GM12878 (cell line): ENCODE data around the gene ADAT3. TPM values are rescaled to one million over a fixed set of nuclear protein-coding genes. Genes with fewer than 3 reads are reported as not detected.

Experiments
- ATAC-seq: fragments of 200-7000 bp; cut with Tn5 transposase; 3 replicates; pipeline ENCODE4 v1.9.1; 2020; ENCODE audit warnings: mild to moderate bottlenecking, moderate library complexity
- BruUV-seq: library from RNA; stranded (reverse); fragments of 400-500 nt; replicated peaks from 2 replicates; lab custom pipeline; 2021; lab: Mats Ljungman, UMichigan
- CTCF ChIA-PET: fragments of 300-600 bp; sonication (Branson Sonifier 250); formaldehyde crosslinking; extraction: SDS; loops from one replicate; lab custom pipeline; 2021; ENCODE audit warnings: inconsistent platforms; lab: Yijun Ruan, JAX
- POLR2A ChIA-PET: fragments of 350-600 bp; formaldehyde crosslinking; extraction: SDS; loops from one replicate; lab custom pipeline; 2021; ENCODE audit warnings: inconsistent platforms; lab: Charles Lee
- RAD21 ChIA-PET: fragments of 300-600 bp; sonication (Branson Sonifier 250); formaldehyde crosslinking; loops from one replicate; lab custom pipeline; 2023; ENCODE audit warnings: antibody characterized with exemption; ENCODE audit not compliant: unreplicated experiment; lab: Charles Lee
- SMC1A ChIA-PET: fragments of 300-600 bp; sonication (Branson Sonifier 250); formaldehyde crosslinking; loops from one replicate; lab custom pipeline; 2023; ENCODE audit not compliant: unreplicated experiment, uncharacterized antibody; lab: Charles Lee
- DNase-seq: peaks from one replicate; pipeline ENCODE4 v3.0.0-alpha.2; 2011; ENCODE audit warnings: low read depth, low spot score
- FAIRE-seq: peaks from 3 replicates; lab custom pipeline; 2011; peaks lifted over from hg19 to GRCh38; lab: Jason Lieb, UNC
- H2AFZ ChIP-seq: 2 replicates; pipeline ENCODE4 v1.6.0; 2011; ENCODE audit warnings: low read depth, low read length, control low read depth; ENCODE audit not compliant: control insufficient read depth
- H3K27ac ChIP-seq: 2 replicates; pipeline ENCODE4 v1.5.1; 2011; ENCODE audit warnings: control low read depth; ENCODE audit not compliant: control insufficient read depth, insufficient read depth
- H3K27me3 ChIP-seq, 2 experiments: replicated peaks in 1 of 2; 2 replicates each; pipeline versions ENCODE4 v1.6.0 to v1.6.1; 2011; ENCODE audit warnings: low read length in 1 of 2; ENCODE audit not compliant: control insufficient read depth in 2 of 2, insufficient read depth in 2 of 2
- H3K36me3 ChIP-seq, 2 experiments: 2 replicates each; pipeline ENCODE4 v1.5.1; 2011; ENCODE audit warnings: low read length in 1 of 2; ENCODE audit not compliant: control insufficient read depth in 2 of 2, insufficient read depth in 2 of 2
- H3K4me1 ChIP-seq: 2 replicates; pipeline ENCODE4 v1.6.1; 2011; ENCODE audit warnings: mild to moderate bottlenecking, low read length, moderate library complexity, mixed read lengths; ENCODE audit not compliant: control insufficient read depth, insufficient read depth
- H3K4me2 ChIP-seq: 2 replicates; pipeline ENCODE4 v1.6.0; 2011; ENCODE audit warnings: control low read depth; ENCODE audit not compliant: control insufficient read depth, insufficient read depth
- H3K4me3 ChIP-seq: fragments of 200-600 bp; sonication (generic); 2 replicates; pipeline ENCODE4 v1.5.1; 2016
- H3K79me2 ChIP-seq: 2 replicates; pipeline ENCODE4 v1.6.0; 2011; ENCODE audit warnings: low read length; ENCODE audit not compliant: control insufficient read depth, insufficient read depth
- H3K9ac ChIP-seq: 2 replicates; pipeline ENCODE4 v1.8.0; 2011; ENCODE audit warnings: low read length, control low read depth, mixed read lengths; ENCODE audit not compliant: control insufficient read depth, insufficient read depth
- H3K9me3 ChIP-seq: replicated peaks from 3 replicates; pipeline ENCODE4 v1.5.1; 2011; ENCODE audit warnings: mild to moderate bottlenecking, low read length; ENCODE audit not compliant: control insufficient read depth, insufficient read depth
- H4K20me1 ChIP-seq: 2 replicates; pipeline ENCODE4 v1.6.0; 2011; ENCODE audit not compliant: control insufficient read depth, insufficient read depth
- BCLAF1 ChIP-seq: fragments of 450-650 bp; IDR thresholded peaks from 2 replicates; pipeline ENCODE4 v1.6.1; 2017; ENCODE audit warnings: antibody characterized with exemption, mild to moderate bottlenecking, moderate library complexity
- CBFB ChIP-seq: IDR thresholded peaks from 2 replicates; pipeline ENCODE4 v1.6.1; 2016; ENCODE audit warnings: antibody characterized with exemption, low read depth
- FOXM1 ChIP-seq: IDR thresholded peaks from 2 replicates; pipeline ENCODE4 v1.6.1; 2012; ENCODE audit warnings: low read depth, mild to moderate bottlenecking, inconsistent platforms, low read length, moderate library complexity
- GATAD2B ChIP-seq: fragments of 450-650 bp; conservative IDR thresholded peaks from 2 replicates; pipeline ENCODE4 v1.6.1; 2017; ENCODE audit warnings: low read depth, mild to moderate bottlenecking, moderate library complexity
- IRF4 ChIP-seq: IDR thresholded peaks from 2 replicates; pipeline ENCODE4 v1.6.1; 2011; ENCODE audit warnings: low read depth, low read length
- JUNB ChIP-seq: IDR thresholded peaks from 2 replicates; pipeline ENCODE4 v1.6.1; 2016; ENCODE audit warnings: antibody characterized with exemption, mild to moderate bottlenecking
- JUND ChIP-seq: IDR thresholded peaks from 2 replicates; pipeline ENCODE4 v1.6.1; 2012; ENCODE audit warnings: low read depth, mild to moderate bottlenecking, low read length, improper control_type of control experiment, moderate library complexity
- NR2C2 ChIP-seq: IDR thresholded peaks from 2 replicates; pipeline ENCODE4 v1.6.1; 2011; ENCODE audit warnings: borderline replicate concordance, low read depth; ENCODE audit not compliant: control insufficient read depth, insufficient read length
- PAX5 ChIP-seq: IDR thresholded peaks from 2 replicates; pipeline ENCODE4 v1.6.1; 2011; ENCODE audit warnings: low read depth, low read length, borderline replicate concordance
- POLR2AphosphoS2 ChIP-seq: IDR thresholded peaks from 2 replicates; pipeline ENCODE4 v1.6.1; 2011; ENCODE audit warnings: low read depth, mild to moderate bottlenecking, low read length, improper control_type of control experiment, moderate library complexity
- RAD51 ChIP-seq: fragments of 450-650 bp; IDR thresholded peaks from 2 replicates; pipeline ENCODE4 v1.6.1; 2016; ENCODE audit warnings: moderate library complexity, mild to moderate bottlenecking, inconsistent platforms
- SUPT20H ChIP-seq: IDR thresholded peaks from 2 replicates; pipeline ENCODE4 v1.6.1; 2011; ENCODE audit warnings: low read depth, mild to moderate bottlenecking, low read length, moderate library complexity, borderline replicate concordance; ENCODE audit not compliant: control insufficient read depth
- TAF1 ChIP-seq: IDR thresholded peaks from 2 replicates; pipeline ENCODE4 v1.6.1; 2011; ENCODE audit warnings: mild to moderate bottlenecking, low read depth, low read length, borderline replicate concordance
- TARDBP ChIP-seq: IDR thresholded peaks from 2 replicates; pipeline ENCODE4 v1.6.1; 2016; ENCODE audit warnings: borderline replicate concordance
- TCF12 ChIP-seq: IDR thresholded peaks from 2 replicates; pipeline ENCODE4 v1.6.1; 2011; ENCODE audit warnings: low read depth, mild to moderate bottlenecking, low read length
- TCF7 ChIP-seq: IDR thresholded peaks from 2 replicates; pipeline ENCODE4 v1.6.1; 2014; ENCODE audit warnings: antibody characterized with exemption, borderline replicate concordance
- WRNIP1 ChIP-seq: IDR thresholded peaks from 2 replicates; pipeline ENCODE4 v1.6.1; 2011; ENCODE audit warnings: low read depth, low read length, improper control_type of control experiment, borderline replicate concordance
- ZBED1 ChIP-seq: IDR thresholded peaks from 2 replicates; pipeline ENCODE4 v1.6.1; 2016; ENCODE audit warnings: borderline replicate concordance
- WGBS: methylation state at CpG from one replicate; pipeline ENCODE4 v1.1.6; 2016; ENCODE audit warnings: low lambda C conversion rate; ENCODE audit not compliant: insufficient replicate concordance, insufficient coverage; ENCODE audit errors: missing lambda C conversion rate; 5-methylcytosine and 5-hydroxymethylcytosine counted together
- in situ Hi-C: fragments of 300-500 bp; cut with MboI; formaldehyde crosslinking; loops from 9 replicates; pipeline ENCODE4 v1.14.3; 2018; ENCODE audit warnings: mixed read lengths
- intact Hi-C: fragments of 100-400 bp; cut with micrococcal nuclease; formaldehyde crosslinking; loops from one replicate; pipeline ENCODE4 v1.14.2; 2022; ENCODE audit not compliant: unreplicated experiment
- polyA plus RNA-seq, 11 experiments: library from polyadenylated mRNA; depleted of rRNA in 4 of 11; unstranded in 6 of 11; stranded (reverse) in 5 of 11; fragments of >200 nt; fragmentation: Nextera tagmentation in 4 of 11; fragmentation: Illumina TruSeq in 1 of 11; extraction: Ambion mirVana in 4 of 11; extraction: Trizol in 1 of 11; gene quantifications; 1 replicate in 1 of 11; 2 replicates in 10 of 11; pipeline versions ENCODE4 v1.2.1 to v1.2.3, GENCODE V29; 2011 to 2016; ENCODE audit warnings: inconsistent platforms in 2 of 11, missing spikeins in 2 of 11, low read depth in 1 of 11
- total RNA-seq, 4 experiments: library from RNA; depleted of rRNA in 3 of 4; stranded (reverse); fragments of >200 nt in 3 of 4; fragmentation: Illumina TruSeq in 1 of 4; extraction: Trizol in 1 of 4; gene quantifications; 2 replicates each; pipeline versions ENCODE4 v1.2.1 to v1.2.3, GENCODE V29; 2013 to 2021
- TF ChIP-seq, protein P1 (sequence below): IDR thresholded peaks from 2 replicates; pipeline ENCODE4 v1.6.1; 2012; ENCODE audit warnings: mild to moderate bottlenecking, low read depth, low read length

ADAT3 gene
- total and polyA plus RNA-seq, 10 of the 15 experiments (the other 5 are each of a cell fraction or from before 2014, with no cell fraction given), result 0.27 to 11.8 (median 7.7) TPM; not detected in 3

- POLR2A ChIA-PET, result no interaction called here
- Histone ChIP-seq H4K20me1 (no peaks in the 10 kb centered on the region), H3K27me3 (no peaks in the 10 kb centered on the region), H3K4me1 (peaks cover 11% of the 10 kb centered on the region), H3K4me3 (no peak overlapping the region), H2AFZ (no peak overlapping the region), H3K9me3 (no peaks in the 10 kb centered on the region; the same call in 2 of the 3 replicates), H3K79me2 (peaks cover 14% of the 10 kb centered on the region), H3K9ac (no peak overlapping the region), H3K27ac (no peak overlapping the region), H3K4me2 (no peak overlapping the region), H3K36me3 (no peaks in the 10 kb centered on the region)
- SMC1A ChIA-PET, result interaction anchor here (0.7 kb wide), 1 partner anchor 214 kb away, joined by 3 read pairs; the partner anchor contains the start of gene AP3D1
- RAD21 ChIA-PET, result no interaction called here
- no TSS peak for BruUV-seq
- TF ChIP-seq TCF7, result no peak
- TF ChIP-seq GATAD2B, result no peak
- TF ChIP-seq JUNB, result no peak
- TF ChIP-seq IRF4, result no peak
- TF ChIP-seq ZBED1, result no peak
- TF ChIP-seq, protein P1, sequence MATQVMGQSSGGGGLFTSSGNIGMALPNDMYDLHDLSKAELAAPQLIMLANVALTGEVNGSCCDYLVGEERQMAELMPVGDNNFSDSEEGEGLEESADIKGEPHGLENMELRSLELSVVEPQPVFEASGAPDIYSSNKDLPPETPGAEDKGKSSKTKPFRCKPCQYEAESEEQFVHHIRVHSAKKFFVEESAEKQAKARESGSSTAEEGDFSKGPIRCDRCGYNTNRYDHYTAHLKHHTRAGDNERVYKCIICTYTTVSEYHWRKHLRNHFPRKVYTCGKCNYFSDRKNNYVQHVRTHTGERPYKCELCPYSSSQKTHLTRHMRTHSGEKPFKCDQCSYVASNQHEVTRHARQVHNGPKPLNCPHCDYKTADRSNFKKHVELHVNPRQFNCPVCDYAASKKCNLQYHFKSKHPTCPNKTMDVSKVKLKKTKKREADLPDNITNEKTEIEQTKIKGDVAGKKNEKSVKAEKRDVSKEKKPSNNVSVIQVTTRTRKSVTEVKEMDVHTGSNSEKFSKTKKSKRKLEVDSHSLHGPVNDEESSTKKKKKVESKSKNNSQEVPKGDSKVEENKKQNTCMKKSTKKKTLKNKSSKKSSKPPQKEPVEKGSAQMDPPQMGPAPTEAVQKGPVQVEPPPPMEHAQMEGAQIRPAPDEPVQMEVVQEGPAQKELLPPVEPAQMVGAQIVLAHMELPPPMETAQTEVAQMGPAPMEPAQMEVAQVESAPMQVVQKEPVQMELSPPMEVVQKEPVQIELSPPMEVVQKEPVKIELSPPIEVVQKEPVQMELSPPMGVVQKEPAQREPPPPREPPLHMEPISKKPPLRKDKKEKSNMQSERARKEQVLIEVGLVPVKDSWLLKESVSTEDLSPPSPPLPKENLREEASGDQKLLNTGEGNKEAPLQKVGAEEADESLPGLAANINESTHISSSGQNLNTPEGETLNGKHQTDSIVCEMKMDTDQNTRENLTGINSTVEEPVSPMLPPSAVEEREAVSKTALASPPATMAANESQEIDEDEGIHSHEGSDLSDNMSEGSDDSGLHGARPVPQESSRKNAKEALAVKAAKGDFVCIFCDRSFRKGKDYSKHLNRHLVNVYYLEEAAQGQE, result no peak
- no peak for TF ChIP-seq FOXM1
- no peak for TF ChIP-seq TCF12
- no peak for TF ChIP-seq PAX5
- TF ChIP-seq SUPT20H, result no peak
- no peak for TF ChIP-seq TARDBP
- TF ChIP-seq RAD51, result no peak
- TF ChIP-seq JUND, result no peak
- no peak for TF ChIP-seq BCLAF1
- no peak for TF ChIP-seq POLR2AphosphoS2
- no peak for TF ChIP-seq WRNIP1
- no peak for TF ChIP-seq CBFB
- TF ChIP-seq NR2C2, result no peak
- TF ChIP-seq TAF1, result no peak
- CTCF ChIA-PET, result interaction anchor here (0.6 to 1.4 kb wide), 2 partner anchors 10 to 40 kb away, joined by 3 read pairs; no protein-coding TSS in a partner anchor
- WGBS, result 86% methylated on average over 24 of the region's 24 CpGs
- ATAC-seq (no peak), FAIRE-seq (no peak), DNase-seq (no peak)
- in situ Hi-C loops (no loop called here), intact Hi-C loops (no loop called here)
Observed at GRCh38 chr19:1936916-1937610, 31.9 kb downstream of the ADAT3 start.
